Endothelial cell of umbilical vein (primary cell): ENCODE results near the gene NR2F6. TPM values are rescaled to one million over a fixed set of nuclear protein-coding genes. Genes with fewer than 3 reads are reported as not detected.

Source experiments
- BruUV-seq: library from RNA; stranded (reverse); fragments of 400-500 nt; replicated peaks from 2 replicates; lab custom pipeline; 2021; lab: Mats Ljungman, UMichigan
- CTCF ChIA-PET: fragments of 300-600, 350-600 bp; sonication (Branson Sonifier 250); formaldehyde crosslinking; loops from one replicate; lab custom pipeline; 2021; ENCODE audit warnings: antibody characterized with exemption, inconsistent platforms; lab: Charles Lee
- POLR2A ChIA-PET: fragments of 300-600, 350-600 bp; sonication (Branson Sonifier 250); formaldehyde crosslinking; loops from one replicate; lab custom pipeline; 2021; ENCODE audit warnings: antibody characterized with exemption, inconsistent platforms; lab: Charles Lee
- DNase-seq: peaks from one replicate; pipeline ENCODE4 v3.0.0-alpha.2; 2011; ENCODE audit warnings: low read depth, low spot score
- FAIRE-seq: peaks from 2 replicates; lab custom pipeline; 2011; peaks lifted over from hg19 to GRCh38; lab: Jason Lieb, UNC
- H2AFZ ChIP-seq: 2 replicates; pipeline ENCODE4 v1.6.0; 2012; ENCODE audit warnings: low read depth, low read length, control low read depth, inconsistent platforms
- H3K27ac ChIP-seq: 2 replicates; pipeline ENCODE4 v1.5.1; 2011; ENCODE audit warnings: low read depth, mild to moderate bottlenecking, control low read depth, low read length, moderate library complexity; ENCODE audit not compliant: insufficient read depth
- H3K27me3 ChIP-seq, 2 experiments: 2 replicates each; pipeline versions ENCODE4 v1.6.0 to v1.6.1; 2011; ENCODE audit warnings: low read length in 2 of 2, mixed read lengths in 1 of 2; ENCODE audit not compliant: control insufficient read depth in 2 of 2, insufficient read depth in 2 of 2
- H3K36me3 ChIP-seq, 2 experiments: 2 replicates in 1 of 2; 3 replicates in 1 of 2; pipeline ENCODE4 v1.5.1; 2011; ENCODE audit warnings: low read length in 2 of 2, mild to moderate bottlenecking in 1 of 2, moderate library complexity in 1 of 2; ENCODE audit not compliant: control insufficient read depth in 2 of 2, insufficient read depth in 2 of 2; ENCODE audit errors: extremely low read depth in 1 of 2
- H3K4me1 ChIP-seq: 3 replicates; pipeline ENCODE4 v1.5.1; 2011; ENCODE audit warnings: mild to moderate bottlenecking, low read length; ENCODE audit not compliant: control insufficient read depth, insufficient read depth; ENCODE audit errors: extremely low read depth
- H3K4me2 ChIP-seq: 2 replicates; pipeline ENCODE4 v1.6.1; 2011; ENCODE audit warnings: low read length, control low read depth, mixed read lengths; ENCODE audit not compliant: insufficient read depth
- H3K4me3 ChIP-seq, 3 experiments: fragments of 200-600 bp in 1 of 3; sonication (generic), shearing (Covaris generic) in 1 of 3; replicated peaks in 1 of 3; 2 replicates each; pipeline ENCODE4 v1.5.1; 2011 to 2016; ENCODE audit warnings: control low read depth in 3 of 3, low read length in 3 of 3, mild to moderate bottlenecking in 2 of 3, inconsistent platforms in 1 of 3, low read depth in 1 of 3, moderate library complexity in 1 of 3; ENCODE audit not compliant: insufficient read depth in 1 of 3
- H3K79me2 ChIP-seq: 2 replicates; pipeline ENCODE4 v1.6.0; 2012; ENCODE audit warnings: low read length, inconsistent platforms; ENCODE audit not compliant: control insufficient read depth, insufficient read depth
- H3K9ac ChIP-seq: replicated peaks from 2 replicates; pipeline ENCODE3; 2011; ENCODE audit warnings: low read length, control low read depth; ENCODE audit not compliant: insufficient read depth; ENCODE audit errors: extremely low read depth
- H3K9me1 ChIP-seq: replicated peaks from 3 replicates; pipeline ENCODE4 v1.6.0; 2011; ENCODE audit warnings: mild to moderate bottlenecking, low read length; ENCODE audit not compliant: control insufficient read depth, insufficient read depth; ENCODE audit errors: extremely low read depth
- H3K9me3 ChIP-seq: replicated peaks from 2 replicates; pipeline ENCODE4 v1.5.1; 2012; ENCODE audit warnings: low read length, inconsistent platforms; ENCODE audit not compliant: control insufficient read depth, insufficient read depth
- H4K20me1 ChIP-seq: replicated peaks from 2 replicates; pipeline ENCODE3; 2011; ENCODE audit warnings: mild to moderate bottlenecking, low read length; ENCODE audit not compliant: control insufficient read depth, insufficient read depth; ENCODE audit errors: extremely low read depth
- CTCF ChIP-seq, 2 donors: IDR thresholded peaks; 1 replicate in 1 of 2; 2 replicates in 1 of 2; pipeline ENCODE4 v1.5.1; 2011; ENCODE audit warnings: low read length in 2 of 2, mild to moderate bottlenecking in 2 of 2, moderate library complexity in 2 of 2, control low read depth in 1 of 2, inconsistent platforms in 1 of 2, low read depth in 1 of 2; ENCODE audit not compliant: insufficient read depth in 1 of 2; ENCODE audit errors: extremely low read depth in 1 of 2
- EZH2 ChIP-seq: IDR thresholded peaks from 2 replicates; pipeline ENCODE4 v1.6.1; 2012; ENCODE audit warnings: borderline replicate concordance, low read depth, mild to moderate bottlenecking, moderate library complexity, low read length, inconsistent platforms; ENCODE audit not compliant: severe bottlenecking
- FOS ChIP-seq: IDR thresholded peaks from 2 replicates; pipeline ENCODE4 v1.6.1; 2011; ENCODE audit warnings: mild to moderate bottlenecking, low read length, moderate library complexity, borderline replicate concordance; ENCODE audit not compliant: insufficient read depth
- GATA2 ChIP-seq: IDR thresholded peaks from 2 replicates; pipeline ENCODE4 v1.7.0; 2011; ENCODE audit warnings: low read depth, mild to moderate bottlenecking, moderate library complexity, mixed read lengths, low read length; ENCODE audit not compliant: insufficient read length, insufficient read depth
- JUN ChIP-seq: IDR thresholded peaks from 2 replicates; pipeline ENCODE4 v1.6.1; 2011; ENCODE audit warnings: borderline replicate concordance, low read depth; ENCODE audit not compliant: insufficient read length, insufficient read depth
- MAX ChIP-seq: IDR thresholded peaks from 2 replicates; pipeline ENCODE4 v1.6.1; 2011; ENCODE audit not compliant: insufficient read depth, insufficient read length
- MYC ChIP-seq: IDR thresholded peaks from one replicate; pipeline ENCODE4 v1.6.1; 2011; ENCODE audit warnings: mild to moderate bottlenecking, low read depth, low read length
- POLR2A ChIP-seq: IDR thresholded peaks from 2 replicates; pipeline ENCODE4 v1.6.1; 2012; ENCODE audit warnings: low read depth, mild to moderate bottlenecking, control low read depth, low read length
- POLR2AphosphoS5 ChIP-seq: IDR thresholded peaks from 2 replicates; pipeline ENCODE4 v1.6.1; 2012; ENCODE audit warnings: low read depth, mild to moderate bottlenecking, control low read depth, low read length, moderate library complexity; ENCODE audit not compliant: insufficient read depth
- dilution Hi-C: fragments of 300-500 bp; cut with MboI; formaldehyde crosslinking; loops from one replicate; pipeline ENCODE4 v1.15.0; 2019; ENCODE audit warnings: low sequenced_read_pairs; ENCODE audit not compliant: extremely low pct_ligation_motif_present
- intact Hi-C: fragments of 100-400 bp; cut with micrococcal nuclease; formaldehyde crosslinking; loops from one replicate; pipeline ENCODE4 v1.10.0; 2022
- polyA plus RNA-seq, 4 experiments: library from polyadenylated mRNA; depleted of rRNA in 3 of 4; stranded (reverse) in 3 of 4; unstranded in 1 of 4; fragments of >200 nt; gene quantifications; 2 replicates each; pipeline versions ENCODE4 v1.2.1 to v1.2.3, GENCODE V29; 2011 to 2012; ENCODE audit warnings: missing spikeins in 1 of 4
- total RNA-seq: library from RNA; stranded (reverse); gene quantifications from 2 replicates; pipeline ENCODE4 v1.2.3, GENCODE V29; 2021

Gene NR2F6
- total and polyA plus RNA-seq, 2 donors (not counting 3 experiments of a cell fraction or from before 2014, with no cell fraction given), result 36.1 to 38.9 TPM

- H3K27me3 ChIP-seq, result no peaks in the 10 kb centered on the region
- H2AFZ ChIP-seq, result no peak overlapping the region
- H3K4me1 ChIP-seq, result peaks cover 13% of the 10 kb centered on the region
- no peaks in the 10 kb centered on the region for H3K9me3 ChIP-seq
- H4K20me1 ChIP-seq, result no peaks in the 10 kb centered on the region
- FAIRE-seq (no peak), DNase-seq (no peak)
- intact Hi-C loops (no loop called here), dilution Hi-C loops (no loop called here)
- no peak for TF ChIP-seq MYC
- TF ChIP-seq JUN, result no peak
- no peak for TF ChIP-seq MAX
- no peak for TF ChIP-seq EZH2
- TF ChIP-seq GATA2, result no peak
- no peak for TF ChIP-seq FOS
- TF ChIP-seq POLR2A, result no peak
- no peak for TF ChIP-seq POLR2AphosphoS5
- TF ChIP-seq CTCF (IDR thresholded peaks at IDR 0.05; ENCODE audit: extremely low read depth in 1 of 2, insufficient read depth in 1 of 2, low read depth in 1 of 2, low read length in 2 of 2), result no peak
- peaks cover 0 to 25% of the 10 kb centered on the region in 2 experiments for H3K36me3 ChIP-seq
- CTCF ChIA-PET, result no interaction called here
- H3K4me3 ChIP-seq, result no peak overlapping the region
- POLR2A ChIA-PET, result no interaction called here
- no TSS peak for BruUV-seq
- no peaks in the 10 kb centered on the region for H3K9me1 ChIP-seq
- no peak overlapping the region for H3K9ac ChIP-seq
- H3K4me2 ChIP-seq, result no peak overlapping the region
- no peak overlapping the region for H3K27ac ChIP-seq
- no peaks in the 10 kb centered on the region for H3K79me2 ChIP-seq
These were observed 32.4 kb downstream of the NR2F6 start for GRCh38 chr19:17213334-17213733.
